Endothelial cell of umbilical vein (primary cell): ENCODE results near the gene S100A10. TPM values are rescaled to one million over a fixed set of nuclear protein-coding genes. Genes with fewer than 3 reads are reported as not detected.

Experiments used
- BruUV-seq: library from RNA; stranded (reverse); fragments of 400-500 nt; replicated peaks from 2 replicates; lab custom pipeline; 2021; lab: Mats Ljungman, UMichigan
- CTCF ChIA-PET: fragments of 300-600, 350-600 bp; sonication (Branson Sonifier 250); formaldehyde crosslinking; loops from one replicate; lab custom pipeline; 2021; ENCODE audit warnings: antibody characterized with exemption, inconsistent platforms; lab: Charles Lee
- POLR2A ChIA-PET: fragments of 300-600, 350-600 bp; sonication (Branson Sonifier 250); formaldehyde crosslinking; loops from one replicate; lab custom pipeline; 2021; ENCODE audit warnings: antibody characterized with exemption, inconsistent platforms; lab: Charles Lee
- DNase-seq: peaks from one replicate; pipeline ENCODE4 v3.0.0-alpha.2; 2011; ENCODE audit warnings: low read depth, low spot score
- FAIRE-seq: peaks from 2 replicates; lab custom pipeline; 2011; peaks lifted over from hg19 to GRCh38; lab: Jason Lieb, UNC
- H2AFZ ChIP-seq: 2 replicates; pipeline ENCODE4 v1.6.0; 2012; ENCODE audit warnings: low read depth, low read length, control low read depth, inconsistent platforms
- H3K27ac ChIP-seq: 2 replicates; pipeline ENCODE4 v1.5.1; 2011; ENCODE audit warnings: low read depth, mild to moderate bottlenecking, control low read depth, low read length, moderate library complexity; ENCODE audit not compliant: insufficient read depth
- H3K27me3 ChIP-seq, 2 experiments: 2 replicates each; pipeline versions ENCODE4 v1.6.0 to v1.6.1; 2011; ENCODE audit warnings: low read length in 2 of 2, mixed read lengths in 1 of 2; ENCODE audit not compliant: control insufficient read depth in 2 of 2, insufficient read depth in 2 of 2
- H3K36me3 ChIP-seq, 2 experiments: 2 replicates in 1 of 2; 3 replicates in 1 of 2; pipeline ENCODE4 v1.5.1; 2011; ENCODE audit warnings: low read length in 2 of 2, mild to moderate bottlenecking in 1 of 2, moderate library complexity in 1 of 2; ENCODE audit not compliant: control insufficient read depth in 2 of 2, insufficient read depth in 2 of 2; ENCODE audit errors: extremely low read depth in 1 of 2
- H3K4me1 ChIP-seq: 3 replicates; pipeline ENCODE4 v1.5.1; 2011; ENCODE audit warnings: mild to moderate bottlenecking, low read length; ENCODE audit not compliant: control insufficient read depth, insufficient read depth; ENCODE audit errors: extremely low read depth
- H3K4me2 ChIP-seq: 2 replicates; pipeline ENCODE4 v1.6.1; 2011; ENCODE audit warnings: low read length, control low read depth, mixed read lengths; ENCODE audit not compliant: insufficient read depth
- H3K4me3 ChIP-seq, 3 experiments: fragments of 200-600 bp in 1 of 3; sonication (generic), shearing (Covaris generic) in 1 of 3; replicated peaks in 1 of 3; 2 replicates each; pipeline ENCODE4 v1.5.1; 2011 to 2016; ENCODE audit warnings: control low read depth in 3 of 3, low read length in 3 of 3, mild to moderate bottlenecking in 2 of 3, inconsistent platforms in 1 of 3, low read depth in 1 of 3, moderate library complexity in 1 of 3; ENCODE audit not compliant: insufficient read depth in 1 of 3
- H3K79me2 ChIP-seq: 2 replicates; pipeline ENCODE4 v1.6.0; 2012; ENCODE audit warnings: low read length, inconsistent platforms; ENCODE audit not compliant: control insufficient read depth, insufficient read depth
- H3K9ac ChIP-seq: replicated peaks from 2 replicates; pipeline ENCODE3; 2011; ENCODE audit warnings: low read length, control low read depth; ENCODE audit not compliant: insufficient read depth; ENCODE audit errors: extremely low read depth
- H3K9me1 ChIP-seq: replicated peaks from 3 replicates; pipeline ENCODE4 v1.6.0; 2011; ENCODE audit warnings: mild to moderate bottlenecking, low read length; ENCODE audit not compliant: control insufficient read depth, insufficient read depth; ENCODE audit errors: extremely low read depth
- H3K9me3 ChIP-seq: replicated peaks from 2 replicates; pipeline ENCODE4 v1.5.1; 2012; ENCODE audit warnings: low read length, inconsistent platforms; ENCODE audit not compliant: control insufficient read depth, insufficient read depth
- H4K20me1 ChIP-seq: replicated peaks from 2 replicates; pipeline ENCODE3; 2011; ENCODE audit warnings: mild to moderate bottlenecking, low read length; ENCODE audit not compliant: control insufficient read depth, insufficient read depth; ENCODE audit errors: extremely low read depth
- CTCF ChIP-seq, 2 donors: IDR thresholded peaks; 1 replicate in 1 of 2; 2 replicates in 1 of 2; pipeline ENCODE4 v1.5.1; 2011; ENCODE audit warnings: low read length in 2 of 2, mild to moderate bottlenecking in 2 of 2, moderate library complexity in 2 of 2, control low read depth in 1 of 2, inconsistent platforms in 1 of 2, low read depth in 1 of 2; ENCODE audit not compliant: insufficient read depth in 1 of 2; ENCODE audit errors: extremely low read depth in 1 of 2
- EZH2 ChIP-seq: IDR thresholded peaks from 2 replicates; pipeline ENCODE4 v1.6.1; 2012; ENCODE audit warnings: borderline replicate concordance, low read depth, mild to moderate bottlenecking, moderate library complexity, low read length, inconsistent platforms; ENCODE audit not compliant: severe bottlenecking
- FOS ChIP-seq: IDR thresholded peaks from 2 replicates; pipeline ENCODE4 v1.6.1; 2011; ENCODE audit warnings: mild to moderate bottlenecking, low read length, moderate library complexity, borderline replicate concordance; ENCODE audit not compliant: insufficient read depth
- GATA2 ChIP-seq: IDR thresholded peaks from 2 replicates; pipeline ENCODE4 v1.7.0; 2011; ENCODE audit warnings: low read depth, mild to moderate bottlenecking, moderate library complexity, mixed read lengths, low read length; ENCODE audit not compliant: insufficient read length, insufficient read depth
- JUN ChIP-seq: IDR thresholded peaks from 2 replicates; pipeline ENCODE4 v1.6.1; 2011; ENCODE audit warnings: borderline replicate concordance, low read depth; ENCODE audit not compliant: insufficient read length, insufficient read depth
- MYC ChIP-seq: IDR thresholded peaks from one replicate; pipeline ENCODE4 v1.6.1; 2011; ENCODE audit warnings: mild to moderate bottlenecking, low read depth, low read length
- POLR2A ChIP-seq: IDR thresholded peaks from 2 replicates; pipeline ENCODE4 v1.6.1; 2012; ENCODE audit warnings: low read depth, mild to moderate bottlenecking, control low read depth, low read length
- POLR2AphosphoS5 ChIP-seq: IDR thresholded peaks from 2 replicates; pipeline ENCODE4 v1.6.1; 2012; ENCODE audit warnings: low read depth, mild to moderate bottlenecking, control low read depth, low read length, moderate library complexity; ENCODE audit not compliant: insufficient read depth
- dilution Hi-C: fragments of 300-500 bp; cut with MboI; formaldehyde crosslinking; loops from one replicate; pipeline ENCODE4 v1.15.0; 2019; ENCODE audit warnings: low sequenced_read_pairs; ENCODE audit not compliant: extremely low pct_ligation_motif_present
- intact Hi-C: fragments of 100-400 bp; cut with micrococcal nuclease; formaldehyde crosslinking; loops from one replicate; pipeline ENCODE4 v1.10.0; 2022
- polyA plus RNA-seq, 4 experiments: library from polyadenylated mRNA; depleted of rRNA in 3 of 4; stranded (reverse) in 3 of 4; unstranded in 1 of 4; fragments of >200 nt; gene quantifications; 2 replicates each; pipeline versions ENCODE4 v1.2.1 to v1.2.3, GENCODE V29; 2011 to 2012; ENCODE audit warnings: missing spikeins in 1 of 4
- total RNA-seq: library from RNA; stranded (reverse); gene quantifications from 2 replicates; pipeline ENCODE4 v1.2.3, GENCODE V29; 2021
- TF ChIP-seq, protein P1 (sequence below): IDR thresholded peaks from 2 replicates; pipeline ENCODE4 v1.6.1; 2011; ENCODE audit not compliant: insufficient read depth, insufficient read length

The S100A10 gene
- total and polyA plus RNA-seq, 2 donors (not counting 3 experiments of a cell fraction or from before 2014, with no cell fraction given) = 76.8 to 779 TPM

GRCh38 chr1:151986501-151987190 is 7.0 kb downstream of the S100A10 start:
- Histone ChIP-seq H2AFZ (no peak overlapping the region), H3K9me1 (no peaks in the 10 kb centered on the region), H3K4me1 (peaks cover 46% of the 10 kb centered on the region), H4K20me1 (no peaks in the 10 kb centered on the region), H3K9me3 (no peaks in the 10 kb centered on the region), H3K79me2 (peaks cover 64% of the 10 kb centered on the region), H3K36me3 (peaks cover 27 to 33% of the 10 kb centered on the region in 2 experiments), H3K4me2 (no peak overlapping the region), H3K4me3 (no peak overlapping the region), H3K27ac (no peak overlapping the region), H3K27me3 (no peaks in the 10 kb centered on the region), H3K9ac (no peak overlapping the region)
- ChIA-PET CTCF (interaction anchor here (0.7 to 19.6 kb wide), 8 partner anchors 10 to 102 kb away, joined by 3 to 435 read pairs (median 4); no protein-coding TSS in a partner anchor), POLR2A (no interaction called here)
- no TSS peak for BruUV-seq
- no peak for TF ChIP-seq JUN
- no peak for TF ChIP-seq MYC
- no peak for TF ChIP-seq CTCF (IDR thresholded peaks at IDR 0.05; ENCODE audit: extremely low read depth in 1 of 2, insufficient read depth in 1 of 2, low read depth in 1 of 2, low read length in 2 of 2)
- no peak for TF ChIP-seq POLR2AphosphoS5
- TF ChIP-seq GATA2 = no peak
- no peak for TF ChIP-seq FOS
- no peak for TF ChIP-seq EZH2
- TF ChIP-seq POLR2A = no peak
- TF ChIP-seq, protein P1, sequence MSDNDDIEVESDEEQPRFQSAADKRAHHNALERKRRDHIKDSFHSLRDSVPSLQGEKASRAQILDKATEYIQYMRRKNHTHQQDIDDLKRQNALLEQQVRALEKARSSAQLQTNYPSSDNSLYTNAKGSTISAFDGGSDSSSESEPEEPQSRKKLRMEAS = no peak
- intact Hi-C loops (no loop called here), dilution Hi-C loops (no loop called here)
- no peak for DNase-seq
- no peak for FAIRE-seq
